Suprapubic skin (tissue), 4 donors: ENCODE data around the gene CBR1. TPM values are rescaled to one million over a fixed set of nuclear protein-coding genes. Genes with fewer than 3 reads are reported as not detected.
"Not testable (repeated sequence)": the region's sequence is repeated elsewhere in the genome, so short reads cannot be mapped to it uniquely, and the experiment has no call there.

Experiments
- DNase-seq, 2 donors: peaks; one replicate each; pipeline ENCODE4 v3.0.0-alpha.2; 2019; ENCODE audit warnings: low spot score in 2 of 2
- H3K27ac ChIP-seq: fragments of 200-600 bp; sonication (generic); one replicate; pipeline ENCODE4 v1.5.1; 2019
- H3K27me3 ChIP-seq: fragments of 200-600 bp; sonication (generic); one replicate; pipeline ENCODE4 v1.5.1; 2019
- H3K36me3 ChIP-seq: fragments of 200-600 bp; sonication (generic); one replicate; pipeline ENCODE4 v1.5.1; 2019
- H3K4me1 ChIP-seq: fragments of 200-600 bp; sonication (generic); one replicate; pipeline ENCODE4 v1.5.1; 2019
- H3K4me3 ChIP-seq: fragments of 200-600 bp; sonication (generic); one replicate; pipeline ENCODE4 v1.5.1; 2019; ENCODE audit warnings: mild to moderate bottlenecking
- H3K9me3 ChIP-seq: fragments of 200-600 bp; sonication (generic); one replicate; pipeline ENCODE4 v1.5.1; 2019
- EP300 ChIP-seq: sonication (generic); formaldehyde crosslinking; IDR thresholded peaks from one replicate; pipeline ENCODE4 v1.6.1; 2017; ENCODE audit warnings: antibody characterized with exemption
- POLR2A ChIP-seq, 2 donors: fragments of 450-650 bp; IDR thresholded peaks; one replicate each; pipeline ENCODE4 v1.6.1; 2017; ENCODE audit warnings: antibody characterized with exemption in 2 of 2, mild to moderate bottlenecking in 2 of 2, moderate library complexity in 2 of 2
- POLR2AphosphoS5 ChIP-seq, 3 donors: sonication (generic); formaldehyde crosslinking; IDR thresholded peaks; one replicate each; pipeline ENCODE4 v1.6.1; 2017; ENCODE audit warnings: antibody characterized with exemption in 3 of 3
- WGBS: methylation state at CpG from one replicate; pipeline ENCODE4 v1.1.5; 2018; 5-methylcytosine and 5-hydroxymethylcytosine counted together
- total RNA-seq, 4 donors: library from RNA; depleted of rRNA; stranded (reverse); fragments of >200 nt; gene quantifications; one replicate each; pipeline ENCODE4 v1.1.0, GENCODE V29; 2016
- TF ChIP-seq, protein P1 (sequence below), 2 donors: fragments of 200-600 bp in 1 of 2; fragments of 450-650 bp in 1 of 2; sonication (generic) in 1 of 2; IDR thresholded peaks; one replicate each; pipeline ENCODE4 v1.5.1; 2016 to 2019; ENCODE audit warnings: antibody characterized with exemption in 2 of 2, mild to moderate bottlenecking in 1 of 2, moderate library complexity in 1 of 2

CBR1 gene
- total RNA-seq, 4 donors from 2014 or later, result 205 to 450 (median 302) TPM

- no peak for DNase-seq
- Histone ChIP-seq H3K4me3 (no peak overlapping the region), H3K9me3 (no peaks in the 10 kb centered on the region), H3K4me1 (peaks cover 37% of the 10 kb centered on the region), H3K27me3 (no peaks in the 10 kb centered on the region), H3K27ac (no peak overlapping the region), H3K36me3 (no peaks in the 10 kb centered on the region)
- TF ChIP-seq POLR2A (IDR thresholded peaks at IDR 0.05), result no peak
- no peak for TF ChIP-seq POLR2AphosphoS5 (IDR thresholded peaks at IDR 0.05)
- 98% methylated on average over 3 of the region's 3 CpGs for WGBS
These were observed 29.2 kb downstream of the CBR1 start for GRCh38 chr21:36099000-36099399.

- 52% methylated on average over 13 of the region's 13 CpGs for WGBS
These were observed 29.9 kb downstream of the CBR1 start for GRCh38 chr21:36099695-36100211.

GRCh38 chr21:36100971-36101641 is 31.3 kb downstream of the CBR1 start:
- WGBS, result 46% methylated on average over 6 of the region's 6 CpGs
- TF ChIP-seq POLR2A (IDR thresholded peaks at IDR 0.05), result no peak
- Histone ChIP-seq H3K9me3 (no peaks in the 10 kb centered on the region), H3K4me3 (no peak overlapping the region), H3K4me1 (peaks cover 53% of the 10 kb centered on the region), H3K36me3 (no peaks in the 10 kb centered on the region), H3K27ac (no peak overlapping the region), H3K27me3 (no peaks in the 10 kb centered on the region)
- DNase-seq, result no peak

More at GRCh38 chr21:36099695-36100211, 29.9 kb downstream of the CBR1 start:
- DNase-seq, result peak in 1 of 2 donors; percentile 29
- H3K27me3 ChIP-seq, H3K27ac ChIP-seq, H3K36me3 ChIP-seq, H3K4me3 ChIP-seq, H3K9me3 ChIP-seq: not testable (repeated sequence)
- H3K4me1 ChIP-seq, result peaks cover 44% of the 10 kb centered on the region

DNA sequence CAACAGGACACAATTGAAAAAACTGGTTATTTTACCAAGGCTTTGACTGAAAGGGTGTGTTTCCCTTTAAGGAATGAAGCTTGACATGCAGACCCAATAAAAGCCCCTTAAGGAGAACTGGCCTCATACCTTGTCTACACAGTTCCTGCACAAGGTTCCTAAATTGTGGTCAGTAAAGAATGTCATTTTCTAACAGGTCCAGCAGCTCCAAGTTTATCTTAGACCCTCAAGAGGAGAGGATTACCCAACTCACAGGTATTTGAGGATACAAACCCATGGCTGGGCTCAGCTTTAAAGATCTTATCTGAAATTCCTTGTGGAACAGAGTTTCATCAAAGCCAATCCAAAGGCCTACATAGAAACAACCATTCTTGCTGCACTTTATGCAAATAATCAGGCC is 33.6 kb downstream of the CBR1 start:
- peaks cover 37% of the 10 kb centered on the region for H3K4me1 ChIP-seq
- H3K27me3 ChIP-seq, result no peaks in the 10 kb centered on the region
- H3K4me3 ChIP-seq, result no peak overlapping the region
- no peak for DNase-seq
- TF ChIP-seq POLR2AphosphoS5 (IDR thresholded peaks at IDR 0.05) (no peak), EP300 (no peak), POLR2A (IDR thresholded peaks at IDR 0.05) (no peak)
- TF ChIP-seq, protein P1, sequence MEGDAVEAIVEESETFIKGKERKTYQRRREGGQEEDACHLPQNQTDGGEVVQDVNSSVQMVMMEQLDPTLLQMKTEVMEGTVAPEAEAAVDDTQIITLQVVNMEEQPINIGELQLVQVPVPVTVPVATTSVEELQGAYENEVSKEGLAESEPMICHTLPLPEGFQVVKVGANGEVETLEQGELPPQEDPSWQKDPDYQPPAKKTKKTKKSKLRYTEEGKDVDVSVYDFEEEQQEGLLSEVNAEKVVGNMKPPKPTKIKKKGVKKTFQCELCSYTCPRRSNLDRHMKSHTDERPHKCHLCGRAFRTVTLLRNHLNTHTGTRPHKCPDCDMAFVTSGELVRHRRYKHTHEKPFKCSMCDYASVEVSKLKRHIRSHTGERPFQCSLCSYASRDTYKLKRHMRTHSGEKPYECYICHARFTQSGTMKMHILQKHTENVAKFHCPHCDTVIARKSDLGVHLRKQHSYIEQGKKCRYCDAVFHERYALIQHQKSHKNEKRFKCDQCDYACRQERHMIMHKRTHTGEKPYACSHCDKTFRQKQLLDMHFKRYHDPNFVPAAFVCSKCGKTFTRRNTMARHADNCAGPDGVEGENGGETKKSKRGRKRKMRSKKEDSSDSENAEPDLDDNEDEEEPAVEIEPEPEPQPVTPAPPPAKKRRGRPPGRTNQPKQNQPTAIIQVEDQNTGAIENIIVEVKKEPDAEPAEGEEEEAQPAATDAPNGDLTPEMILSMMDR (IDR thresholded peaks at IDR 0.05), result no peak
- no peak overlapping the region for H3K27ac ChIP-seq
- H3K36me3 ChIP-seq, result no peaks in the 10 kb centered on the region
- H3K9me3 ChIP-seq, result no peaks in the 10 kb centered on the region

DNA sequence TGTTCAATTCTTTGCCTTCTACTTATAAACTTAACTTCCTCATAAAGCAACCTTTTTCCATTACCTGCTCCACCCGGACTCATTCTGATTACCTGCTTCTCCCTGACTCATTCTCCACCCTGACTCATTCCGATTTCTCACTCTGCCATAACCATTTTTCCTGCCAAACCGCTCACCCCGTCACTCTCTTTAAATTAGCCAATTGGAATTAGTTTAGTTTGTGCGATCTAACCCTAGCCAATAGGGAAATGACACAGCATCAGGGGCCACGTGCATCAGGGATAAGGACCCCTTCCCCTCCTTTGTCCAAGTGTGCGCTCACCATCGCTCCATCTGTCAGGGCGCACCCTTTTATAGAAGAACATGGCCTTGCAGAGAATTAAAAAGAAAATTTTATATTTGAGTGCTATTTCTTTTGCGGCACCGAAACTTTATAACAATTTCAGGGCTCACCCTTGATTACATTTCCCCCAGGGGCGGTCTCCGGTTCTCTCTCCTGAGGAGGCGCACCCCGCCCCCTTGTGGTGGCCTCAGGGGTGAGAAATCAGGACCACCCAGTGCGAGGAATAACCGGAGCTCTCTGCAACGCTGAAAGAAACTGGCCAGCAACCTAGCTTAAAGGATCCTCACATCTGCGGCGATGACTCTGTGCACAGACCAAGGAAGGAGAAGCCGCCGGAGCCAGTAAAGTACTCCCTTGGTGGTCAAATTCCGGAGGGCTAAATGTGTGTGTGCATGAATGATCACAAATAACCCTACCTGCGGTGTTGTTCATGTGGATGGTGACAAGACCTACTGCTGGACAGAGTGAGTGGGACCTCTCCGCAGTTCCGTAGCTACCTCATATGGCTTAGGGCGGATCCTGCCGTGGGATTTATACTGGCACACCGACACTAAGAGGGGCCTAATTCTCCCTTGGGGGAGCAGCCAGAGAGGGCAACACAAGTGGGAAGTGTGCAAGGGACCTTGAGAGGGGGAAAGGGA is 34.8 kb downstream of the CBR1 start:
- TF ChIP-seq, protein P1 (IDR thresholded peaks at IDR 0.05), result peak in 1 of 2 donors; percentile 45
- TF ChIP-seq POLR2AphosphoS5 (IDR thresholded peaks at IDR 0.05), result no peak
- Histone ChIP-seq H3K9me3 (no peaks in the 10 kb centered on the region), H3K27ac (peak overlapping the region; percentile 14), H3K27me3 (no peaks in the 10 kb centered on the region), H3K36me3 (no peaks in the 10 kb centered on the region), H3K4me1 (peaks cover 32% of the 10 kb centered on the region), H3K4me3 (peak overlapping the region; percentile 34)
- 36% methylated on average over 29 of the region's 29 CpGs for WGBS
- DNase-seq, result no peak

- no peak for DNase-seq
- peaks cover 32% of the 10 kb centered on the region for H3K4me1 ChIP-seq
- no peaks in the 10 kb centered on the region for H3K27me3 ChIP-seq
- no peaks in the 10 kb centered on the region for H3K36me3 ChIP-seq
- 74% methylated on average over 4 of the region's 4 CpGs for WGBS
- TF ChIP-seq, protein P1 (IDR thresholded peaks at IDR 0.05), result no peak
- TF ChIP-seq POLR2A (IDR thresholded peaks at IDR 0.05) (no peak), EP300 (no peak), POLR2AphosphoS5 (IDR thresholded peaks at IDR 0.05) (no peak)
- no peaks in the 10 kb centered on the region for H3K9me3 ChIP-seq
- no peak overlapping the region for H3K27ac ChIP-seq
- peak overlapping the region; percentile 34 for H3K4me3 ChIP-seq
These were observed 35.6 kb downstream of the CBR1 start for GRCh38 chr21:36105327-36105842.
